Measurements from ENCODE around the gene MEF2C.

GRCh38 chr5:88883059-88883835 is at the start of gene MEF2C:
- no peak for TF ChIP-seq EZH2 (IDR thresholded peaks at IDR 0.05; ENCODE audit: low read length, missing control alignments)
- TF ChIP-seq, protein P1, sequence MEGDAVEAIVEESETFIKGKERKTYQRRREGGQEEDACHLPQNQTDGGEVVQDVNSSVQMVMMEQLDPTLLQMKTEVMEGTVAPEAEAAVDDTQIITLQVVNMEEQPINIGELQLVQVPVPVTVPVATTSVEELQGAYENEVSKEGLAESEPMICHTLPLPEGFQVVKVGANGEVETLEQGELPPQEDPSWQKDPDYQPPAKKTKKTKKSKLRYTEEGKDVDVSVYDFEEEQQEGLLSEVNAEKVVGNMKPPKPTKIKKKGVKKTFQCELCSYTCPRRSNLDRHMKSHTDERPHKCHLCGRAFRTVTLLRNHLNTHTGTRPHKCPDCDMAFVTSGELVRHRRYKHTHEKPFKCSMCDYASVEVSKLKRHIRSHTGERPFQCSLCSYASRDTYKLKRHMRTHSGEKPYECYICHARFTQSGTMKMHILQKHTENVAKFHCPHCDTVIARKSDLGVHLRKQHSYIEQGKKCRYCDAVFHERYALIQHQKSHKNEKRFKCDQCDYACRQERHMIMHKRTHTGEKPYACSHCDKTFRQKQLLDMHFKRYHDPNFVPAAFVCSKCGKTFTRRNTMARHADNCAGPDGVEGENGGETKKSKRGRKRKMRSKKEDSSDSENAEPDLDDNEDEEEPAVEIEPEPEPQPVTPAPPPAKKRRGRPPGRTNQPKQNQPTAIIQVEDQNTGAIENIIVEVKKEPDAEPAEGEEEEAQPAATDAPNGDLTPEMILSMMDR (conservative IDR thresholded peaks at IDR 0.05 in 1 of 2, IDR thresholded peaks at IDR 0.05 in 1 of 2; ENCODE audit: low read depth in 1 of 2, low read length in 2 of 2), result no peak
